A549 (cell line): ENCODE data around the gene SLC25A11. TPM values are rescaled to one million over a fixed set of nuclear protein-coding genes. Genes with fewer than 3 reads are reported as not detected.

Experiments used
- ATAC-seq, 2 experiments: fragments of 200-7000 bp in 1 of 2; fragments of >200 bp in 1 of 2; cut with Nextera tagmentation in 1 of 2; cut with Tn5 transposase in 1 of 2; 3 replicates each; pipeline versions ENCODE4 v1.8.0 to v1.9.1; 2018 to 2020; ENCODE audit warnings: mild to moderate bottlenecking in 1 of 2, moderate library complexity in 1 of 2
- CTCF ChIA-PET: fragments of 300-600 bp; sonication (Branson Sonifier 250); formaldehyde crosslinking; extraction: SDS; loops from one replicate; lab custom pipeline; 2021; ENCODE audit warnings: antibody characterized with exemption, inconsistent platforms; lab: Yijun Ruan, JAX
- POLR2A ChIA-PET: fragments of 350-600 bp; formaldehyde crosslinking; extraction: SDS; loops from one replicate; lab custom pipeline; 2021; ENCODE audit warnings: antibody characterized with exemption, inconsistent platforms; lab: Yijun Ruan, JAX
- DNase-seq, 2 experiments: peaks; one replicate each; pipeline versions ENCODE4 v3.0.0 to v3.0.0-alpha.2; 2011 to 2016; ENCODE audit warnings: low read depth in 1 of 2, low spot score in 1 of 2
- FAIRE-seq: peaks from 2 replicates; lab custom pipeline; 2011; peaks lifted over from hg19 to GRCh38; lab: Jason Lieb, UNC
- H3K27ac ChIP-seq, 2 experiments: fragments of >200 bp; sonication (Bioruptor Twin); formaldehyde crosslinking; 3 replicates each; pipeline ENCODE4 v1.5.1; 2016 to 2017
- H3K4me1 ChIP-seq: fragments of >200 bp; sonication (Bioruptor Twin); formaldehyde crosslinking; 3 replicates; pipeline ENCODE4 v1.6.1; 2016
- H3K4me2 ChIP-seq: fragments of >200 bp; sonication (Bioruptor Twin); formaldehyde crosslinking; 3 replicates; pipeline ENCODE4 v1.6.1; 2016
- H3K4me3 ChIP-seq: fragments of >200 bp; sonication (Bioruptor Twin); formaldehyde crosslinking; 3 replicates; pipeline ENCODE4 v1.5.1; 2016
- H3K9me3 ChIP-seq: fragments of >200 bp; sonication (Bioruptor Twin); formaldehyde crosslinking; 3 replicates; pipeline ENCODE4 v1.6.1; 2016
- CBX2 ChIP-seq: fragments of 200-600 bp; sonication (generic); IDR thresholded peaks from 2 replicates; pipeline ENCODE4 v1.6.1; 2016; ENCODE audit warnings: low read depth, mild to moderate bottlenecking, borderline replicate concordance
- CBX8 ChIP-seq: fragments of 200-600 bp; sonication (generic); IDR thresholded peaks from 2 replicates; pipeline ENCODE4 v1.6.1; 2016
- CHD4 ChIP-seq: fragments of 200-600 bp; sonication (generic); IDR thresholded peaks from 2 replicates; pipeline ENCODE4 v1.6.1; 2016; ENCODE audit warnings: antibody characterized with exemption, mild to moderate bottlenecking, borderline replicate concordance
- EHF ChIP-seq: fragments of 250-450 bp; sonication (Bioruptor Pico); IDR thresholded peaks from 2 replicates; pipeline ENCODE4 v1.5.0; 2020; ENCODE audit warnings: mild to moderate bottlenecking
- ESRRA ChIP-seq: fragments of 150-350 bp; IDR thresholded peaks from 2 replicates; pipeline ENCODE4 v1.6.1; 2014; ENCODE audit warnings: mild to moderate bottlenecking, low read length, borderline replicate concordance
- FOSB ChIP-seq: fragments of 250-450 bp; sonication (Bioruptor Pico); IDR thresholded peaks from 2 replicates; pipeline ENCODE4 v1.5.0; 2020; ENCODE audit warnings: mild to moderate bottlenecking, moderate library complexity
- FOXS1 ChIP-seq: fragments of 250-450 bp; sonication (Bioruptor Pico); IDR thresholded peaks from 2 replicates; pipeline ENCODE4 v1.5.0; 2020; ENCODE audit warnings: mild to moderate bottlenecking, moderate library complexity
- HDAC2 ChIP-seq: fragments of 200-600 bp; sonication (generic); IDR thresholded peaks from 2 replicates; pipeline ENCODE4 v1.6.1; 2016
- HOXA7 ChIP-seq: fragments of 250-450 bp; sonication (Bioruptor Pico); IDR thresholded peaks from 2 replicates; pipeline ENCODE4 v1.5.0; 2020; ENCODE audit warnings: mild to moderate bottlenecking, moderate library complexity
- HOXB5 ChIP-seq: fragments of 250-450 bp; sonication (Bioruptor Pico); IDR thresholded peaks from 2 replicates; pipeline ENCODE4 v1.5.0; 2020; ENCODE audit warnings: mild to moderate bottlenecking, moderate library complexity
- JUN ChIP-seq, 2 experiments: fragments of >200 bp; sonication (Bioruptor Twin); formaldehyde crosslinking; IDR thresholded peaks; 2 replicates in 1 of 2; 3 replicates in 1 of 2; pipeline ENCODE4 v1.6.1; 2016 to 2017
- KDM1A ChIP-seq: fragments of 200-600 bp; sonication (generic); IDR thresholded peaks from 2 replicates; pipeline ENCODE4 v1.6.1; 2016; ENCODE audit warnings: low read depth, mild to moderate bottlenecking
- MYC ChIP-seq: IDR thresholded peaks from 2 replicates; pipeline ENCODE4 v1.6.1; 2012; ENCODE audit warnings: mild to moderate bottlenecking, inconsistent platforms, low read length, improper control_type of control experiment, borderline replicate concordance
- NFE2L2 ChIP-seq: fragments of 150-350 bp; conservative IDR thresholded peaks from 2 replicates; pipeline ENCODE4 v1.6.1; 2014; ENCODE audit warnings: low read length
- PHF8 ChIP-seq: fragments of 200-600 bp; sonication (generic); IDR thresholded peaks from 2 replicates; pipeline ENCODE4 v1.6.1; 2016; ENCODE audit warnings: low read depth, mild to moderate bottlenecking, antibody characterized with exemption, moderate library complexity, borderline replicate concordance
- POLR2A ChIP-seq: IDR thresholded peaks from 2 replicates; pipeline ENCODE4 v1.6.1; 2012; ENCODE audit warnings: mild to moderate bottlenecking, low read length
- RCOR1 ChIP-seq: fragments of 150-350 bp; IDR thresholded peaks from 2 replicates; pipeline ENCODE4 v1.6.1; 2014; ENCODE audit warnings: antibody characterized with exemption, low read length, low read depth
- RNF2 ChIP-seq: fragments of 200-600 bp; sonication (generic); IDR thresholded peaks from 2 replicates; pipeline ENCODE4 v1.6.1; 2016; ENCODE audit warnings: low read depth, mild to moderate bottlenecking, antibody characterized with exemption, moderate library complexity, borderline replicate concordance
- SMC3 ChIP-seq: fragments of >200 bp; sonication (Bioruptor Twin); formaldehyde crosslinking; IDR thresholded peaks from 3 replicates; pipeline ENCODE4 v1.6.1; 2018; ENCODE audit warnings: inconsistent platforms
- SREBF2 ChIP-seq: fragments of 450-650 bp; IDR thresholded peaks from 2 replicates; pipeline ENCODE4 v1.6.1; 2014; ENCODE audit warnings: mild to moderate bottlenecking, moderate library complexity
- ZFP36 ChIP-seq: fragments of 450-650 bp; IDR thresholded peaks from 2 replicates; pipeline ENCODE4 v1.6.1; 2014; ENCODE audit warnings: borderline replicate concordance; ENCODE audit not compliant: partially characterized antibody
- ZNF302 ChIP-seq: fragments of 250-450 bp; sonication (Bioruptor Pico); IDR thresholded peaks from 2 replicates; pipeline ENCODE4 v1.9.0; 2021; ENCODE audit warnings: inconsistent platforms, mild to moderate bottlenecking, moderate library complexity
- WGBS: methylation state at CpG from one replicate; pipeline ENCODE4 v1.1.6; 2017; ENCODE audit errors: missing lambda C conversion rate; 5-methylcytosine and 5-hydroxymethylcytosine counted together
- polyA plus RNA-seq, 4 experiments: library from polyadenylated mRNA; depleted of rRNA in 3 of 4; stranded (reverse); fragments of >200 nt; fragmentation: RNase III in 1 of 4; extraction: RNeasy Plus Mini Kit Qiagen cat#74134 plus additional on column Dnase treatment in 1 of 4; gene quantifications; 2 replicates in 3 of 4; 3 replicates in 1 of 4; pipeline ENCODE4 v1.2.3, GENCODE V29; 2011 to 2017
- TF ChIP-seq, protein P1 (sequence below): IDR thresholded peaks from 2 replicates; pipeline ENCODE4 v1.6.1; 2012
- TF ChIP-seq, protein P2 (sequence below): fragments of >200 bp; sonication (Bioruptor Twin); formaldehyde crosslinking; IDR thresholded peaks from 2 replicates; pipeline ENCODE4 v1.6.1; 2016
- TF ChIP-seq, protein P3 (sequence below): fragments of >200 bp; sonication (Bioruptor Twin); formaldehyde crosslinking; IDR thresholded peaks from 3 replicates; pipeline ENCODE4 v1.6.1; 2016
- TF ChIP-seq, protein P4 (sequence below): IDR thresholded peaks from 2 replicates; pipeline ENCODE4 v1.6.1; 2012
- TF ChIP-seq, protein P5 (sequence below): IDR thresholded peaks from 2 replicates; pipeline ENCODE4 v1.6.1; 2012; ENCODE audit warnings: low read depth, borderline replicate concordance
- TF ChIP-seq, protein P6 (sequence below): fragments of 150-350 bp; IDR thresholded peaks from 2 replicates; pipeline ENCODE4 v1.6.1; 2014; ENCODE audit warnings: low read depth, mild to moderate bottlenecking, low read length
- TF ChIP-seq, protein P7 (sequence below): fragments of 250-450 bp; sonication (Bioruptor Pico); IDR thresholded peaks from 2 replicates; pipeline ENCODE4 v1.5.0; 2021; ENCODE audit warnings: mild to moderate bottlenecking, moderate library complexity, borderline replicate concordance
- TF ChIP-seq, protein P8 (sequence below): fragments of >200 bp; sonication (Bioruptor Twin); formaldehyde crosslinking; IDR thresholded peaks from 3 replicates; pipeline ENCODE4 v1.5.1; 2016
- TF ChIP-seq, protein P9 (sequence below): fragments of 450-650 bp; IDR thresholded peaks from 2 replicates; pipeline ENCODE4 v1.6.1; 2014; ENCODE audit warnings: antibody characterized with exemption

The SLC25A11 gene
- polyA plus RNA-seq, 2 of the 4 experiments (the other 2 are of a cell fraction), result 60.2 to 69.2 TPM

DNA sequence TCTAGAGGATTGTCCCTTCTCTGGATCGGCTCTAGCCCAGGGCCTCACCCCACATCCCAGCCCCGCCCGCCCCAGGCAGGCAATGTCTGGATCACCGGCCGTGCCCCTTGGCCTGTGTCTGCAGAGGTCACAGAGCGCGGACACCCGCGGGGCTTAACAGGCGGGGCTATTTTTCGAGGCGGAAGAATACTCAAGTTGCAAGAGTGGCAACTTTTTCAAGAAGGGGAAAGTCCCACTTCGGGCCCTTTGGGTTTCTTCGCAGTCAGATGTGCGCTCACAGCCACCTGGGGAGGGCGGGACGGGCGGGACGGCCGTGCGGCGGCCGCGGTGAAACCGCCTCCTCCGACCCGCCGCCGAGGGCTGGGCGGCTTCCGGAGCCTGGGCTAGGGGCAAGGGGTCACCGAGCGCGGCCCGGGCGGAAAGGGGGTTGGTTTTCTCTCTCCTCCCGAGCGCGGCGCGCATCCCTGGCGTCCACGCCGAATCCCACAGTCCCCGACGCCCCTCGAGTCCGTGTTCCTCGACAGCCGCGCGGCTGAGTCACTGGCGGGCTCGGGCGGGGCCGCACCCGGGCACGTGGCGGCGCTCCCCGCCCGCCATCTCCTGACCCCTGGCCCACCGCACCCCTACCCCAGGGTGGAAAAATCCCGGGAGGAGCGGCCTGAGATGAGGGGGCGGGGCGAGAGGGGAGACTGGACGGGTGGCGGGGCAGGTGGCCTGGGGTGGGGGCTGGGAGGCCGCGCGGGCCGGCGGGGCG lies 9.7 kb upstream of the SLC25A11 start:
- H3K27ac ChIP-seq, result peak overlapping the region; percentile 99
- peak overlapping the region; percentile 99 for H3K4me2 ChIP-seq
- H3K4me1 ChIP-seq, result peaks cover 48% of the 10 kb centered on the region
- FAIRE-seq, result no peak
- ATAC-seq, result peak; percentile 32 to 40
- no peaks in the 10 kb centered on the region for H3K9me3 ChIP-seq
- DNase-seq, result peak; percentile 83 to 92
- ChIA-PET CTCF (interaction anchor here (0.6 to 7.1 kb wide), 4 partner anchors 16 to 18 kb away, joined by 3 to 63 read pairs (median 3); partner anchors contain the start of gene SPAG7), POLR2A (interaction anchor here (1.0 to 5.3 kb wide), 7 partner anchors 10 to 239 kb away, joined by 3 to 78 read pairs (median 8); partner anchors contain the start of genes ARRB2, INCA1, KIF1C and RNF167)
- H3K4me3 ChIP-seq, result peak overlapping the region; percentile 98
- under 1% methylated on average over 29 of the region's 75 CpGs for WGBS
- TF ChIP-seq KDM1A, result no peak
- TF ChIP-seq ZFP36, result no peak
- no peak for TF ChIP-seq RNF2
- TF ChIP-seq, protein P1, sequence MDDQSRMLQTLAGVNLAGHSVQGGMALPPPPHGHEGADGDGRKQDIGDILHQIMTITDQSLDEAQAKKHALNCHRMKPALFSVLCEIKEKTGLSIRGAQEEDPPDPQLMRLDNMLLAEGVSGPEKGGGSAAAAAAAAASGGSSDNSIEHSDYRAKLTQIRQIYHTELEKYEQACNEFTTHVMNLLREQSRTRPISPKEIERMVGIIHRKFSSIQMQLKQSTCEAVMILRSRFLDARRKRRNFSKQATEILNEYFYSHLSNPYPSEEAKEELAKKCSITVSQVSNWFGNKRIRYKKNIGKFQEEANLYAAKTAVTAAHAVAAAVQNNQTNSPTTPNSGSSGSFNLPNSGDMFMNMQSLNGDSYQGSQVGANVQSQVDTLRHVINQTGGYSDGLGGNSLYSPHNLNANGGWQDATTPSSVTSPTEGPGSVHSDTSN, result no peak; the same call in 1 of the 2 replicates
- TF ChIP-seq, protein P2, sequence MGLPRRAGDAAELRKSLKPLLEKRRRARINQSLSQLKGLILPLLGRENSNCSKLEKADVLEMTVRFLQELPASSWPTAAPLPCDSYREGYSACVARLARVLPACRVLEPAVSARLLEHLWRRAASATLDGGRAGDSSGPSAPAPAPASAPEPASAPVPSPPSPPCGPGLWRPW, result no peak
- TF ChIP-seq, protein P3, sequence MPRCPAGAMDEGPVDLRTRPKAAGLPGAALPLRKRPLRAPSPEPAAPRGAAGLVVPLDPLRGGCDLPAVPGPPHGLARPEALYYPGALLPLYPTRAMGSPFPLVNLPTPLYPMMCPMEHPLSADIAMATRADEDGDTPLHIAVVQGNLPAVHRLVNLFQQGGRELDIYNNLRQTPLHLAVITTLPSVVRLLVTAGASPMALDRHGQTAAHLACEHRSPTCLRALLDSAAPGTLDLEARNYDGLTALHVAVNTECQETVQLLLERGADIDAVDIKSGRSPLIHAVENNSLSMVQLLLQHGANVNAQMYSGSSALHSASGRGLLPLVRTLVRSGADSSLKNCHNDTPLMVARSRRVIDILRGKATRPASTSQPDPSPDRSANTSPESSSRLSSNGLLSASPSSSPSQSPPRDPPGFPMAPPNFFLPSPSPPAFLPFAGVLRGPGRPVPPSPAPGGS, result 0 out of 3 replicates have a peak, but pooled peaks have one; percentile 39
- TF ChIP-seq CBX2, result no peak
- TF ChIP-seq HOXB5, result peak; percentile 80; the same call in 1 of the 2 replicates
- TF ChIP-seq EHF (CRISPR knock-in tag), result no peak
- TF ChIP-seq NFE2L2, result no peak
- TF ChIP-seq, protein P4, sequence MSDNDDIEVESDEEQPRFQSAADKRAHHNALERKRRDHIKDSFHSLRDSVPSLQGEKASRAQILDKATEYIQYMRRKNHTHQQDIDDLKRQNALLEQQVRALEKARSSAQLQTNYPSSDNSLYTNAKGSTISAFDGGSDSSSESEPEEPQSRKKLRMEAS, result peak; percentile 99
- TF ChIP-seq CHD4, result no peak
- no peak; a peak in 1 of 5 replicates for TF ChIP-seq JUN (IDR thresholded peaks at IDR 0.05)
- TF ChIP-seq FOSB (CRISPR knock-in tag), result no peak
- 0 out of 2 replicates have a peak, but pooled peaks have one; percentile 22 for TF ChIP-seq ESRRA
- no peak for TF ChIP-seq RCOR1
- TF ChIP-seq FOXS1 (CRISPR knock-in tag), result no peak
- no peak for TF ChIP-seq ZNF302
- no peak for TF ChIP-seq HDAC2
- TF ChIP-seq, protein P5, sequence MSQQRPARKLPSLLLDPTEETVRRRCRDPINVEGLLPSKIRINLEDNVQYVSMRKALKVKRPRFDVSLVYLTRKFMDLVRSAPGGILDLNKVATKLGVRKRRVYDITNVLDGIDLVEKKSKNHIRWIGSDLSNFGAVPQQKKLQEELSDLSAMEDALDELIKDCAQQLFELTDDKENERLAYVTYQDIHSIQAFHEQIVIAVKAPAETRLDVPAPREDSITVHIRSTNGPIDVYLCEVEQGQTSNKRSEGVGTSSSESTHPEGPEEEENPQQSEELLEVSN, result peak; percentile 98
- TF ChIP-seq, protein P6, sequence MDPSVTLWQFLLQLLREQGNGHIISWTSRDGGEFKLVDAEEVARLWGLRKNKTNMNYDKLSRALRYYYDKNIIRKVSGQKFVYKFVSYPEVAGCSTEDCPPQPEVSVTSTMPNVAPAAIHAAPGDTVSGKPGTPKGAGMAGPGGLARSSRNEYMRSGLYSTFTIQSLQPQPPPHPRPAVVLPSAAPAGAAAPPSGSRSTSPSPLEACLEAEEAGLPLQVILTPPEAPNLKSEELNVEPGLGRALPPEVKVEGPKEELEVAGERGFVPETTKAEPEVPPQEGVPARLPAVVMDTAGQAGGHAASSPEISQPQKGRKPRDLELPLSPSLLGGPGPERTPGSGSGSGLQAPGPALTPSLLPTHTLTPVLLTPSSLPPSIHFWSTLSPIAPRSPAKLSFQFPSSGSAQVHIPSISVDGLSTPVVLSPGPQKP, result no peak
- TF ChIP-seq, protein P7, sequence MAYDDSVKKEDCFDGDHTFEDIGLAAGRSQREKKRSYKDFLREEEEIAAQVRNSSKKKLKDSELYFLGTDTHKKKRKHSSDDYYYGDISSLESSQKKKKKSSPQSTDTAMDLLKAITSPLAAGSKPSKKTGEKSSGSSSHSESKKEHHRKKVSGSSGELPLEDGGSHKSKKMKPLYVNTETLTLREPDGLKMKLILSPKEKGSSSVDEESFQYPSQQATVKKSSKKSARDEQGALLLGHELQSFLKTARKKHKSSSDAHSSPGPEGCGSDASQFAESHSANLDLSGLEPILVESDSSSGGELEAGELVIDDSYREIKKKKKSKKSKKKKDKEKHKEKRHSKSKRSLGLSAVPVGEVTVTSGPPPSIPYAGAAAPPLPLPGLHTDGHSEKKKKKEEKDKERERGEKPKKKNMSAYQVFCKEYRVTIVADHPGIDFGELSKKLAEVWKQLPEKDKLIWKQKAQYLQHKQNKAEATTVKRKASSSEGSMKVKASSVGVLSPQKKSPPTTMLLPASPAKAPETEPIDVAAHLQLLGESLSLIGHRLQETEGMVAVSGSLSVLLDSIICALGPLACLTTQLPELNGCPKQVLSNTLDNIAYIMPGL (CRISPR knock-in tag), result no peak
- peak; percentile 69; the same call in 1 of the 2 replicates for TF ChIP-seq HOXA7 (CRISPR knock-in tag)
- peak; percentile 17; the same call in 2 of the 3 replicates for TF ChIP-seq SMC3
- TF ChIP-seq, protein P8, sequence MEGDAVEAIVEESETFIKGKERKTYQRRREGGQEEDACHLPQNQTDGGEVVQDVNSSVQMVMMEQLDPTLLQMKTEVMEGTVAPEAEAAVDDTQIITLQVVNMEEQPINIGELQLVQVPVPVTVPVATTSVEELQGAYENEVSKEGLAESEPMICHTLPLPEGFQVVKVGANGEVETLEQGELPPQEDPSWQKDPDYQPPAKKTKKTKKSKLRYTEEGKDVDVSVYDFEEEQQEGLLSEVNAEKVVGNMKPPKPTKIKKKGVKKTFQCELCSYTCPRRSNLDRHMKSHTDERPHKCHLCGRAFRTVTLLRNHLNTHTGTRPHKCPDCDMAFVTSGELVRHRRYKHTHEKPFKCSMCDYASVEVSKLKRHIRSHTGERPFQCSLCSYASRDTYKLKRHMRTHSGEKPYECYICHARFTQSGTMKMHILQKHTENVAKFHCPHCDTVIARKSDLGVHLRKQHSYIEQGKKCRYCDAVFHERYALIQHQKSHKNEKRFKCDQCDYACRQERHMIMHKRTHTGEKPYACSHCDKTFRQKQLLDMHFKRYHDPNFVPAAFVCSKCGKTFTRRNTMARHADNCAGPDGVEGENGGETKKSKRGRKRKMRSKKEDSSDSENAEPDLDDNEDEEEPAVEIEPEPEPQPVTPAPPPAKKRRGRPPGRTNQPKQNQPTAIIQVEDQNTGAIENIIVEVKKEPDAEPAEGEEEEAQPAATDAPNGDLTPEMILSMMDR, result no peak
- no peak for TF ChIP-seq CBX8
- peak; percentile 54 for TF ChIP-seq POLR2A
- no peak for TF ChIP-seq SREBF2
- TF ChIP-seq MYC, result peak; percentile 98
- 0 out of 2 replicates have a peak, but pooled peaks have one; percentile 4 for TF ChIP-seq PHF8
- TF ChIP-seq, protein P9, sequence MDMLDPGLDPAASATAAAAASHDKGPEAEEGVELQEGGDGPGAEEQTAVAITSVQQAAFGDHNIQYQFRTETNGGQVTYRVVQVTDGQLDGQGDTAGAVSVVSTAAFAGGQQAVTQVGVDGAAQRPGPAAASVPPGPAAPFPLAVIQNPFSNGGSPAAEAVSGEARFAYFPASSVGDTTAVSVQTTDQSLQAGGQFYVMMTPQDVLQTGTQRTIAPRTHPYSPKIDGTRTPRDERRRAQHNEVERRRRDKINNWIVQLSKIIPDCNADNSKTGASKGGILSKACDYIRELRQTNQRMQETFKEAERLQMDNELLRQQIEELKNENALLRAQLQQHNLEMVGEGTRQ, result peak; percentile 67
